Panc1 (cell line): ENCODE data around the gene LRFN2. TPM values are rescaled to one million over a fixed set of nuclear protein-coding genes. Genes with fewer than 3 reads are reported as not detected.

ENCODE experiments used
- ATAC-seq: fragments of 200-7000 bp; cut with Tn5 transposase; 2 replicates; pipeline ENCODE4 v1.9.1; 2020; ENCODE audit warnings: mild to moderate bottlenecking, moderate library complexity
- BruUV-seq: library from RNA; stranded (reverse); fragments of 400-500 nt; replicated peaks from 2 replicates; lab custom pipeline; 2021; lab: Mats Ljungman, UMichigan
- CTCF ChIA-PET: fragments of 300-600 bp; sonication (Branson Sonifier 250); formaldehyde crosslinking; loops from one replicate; lab custom pipeline; 2022; ENCODE audit warnings: antibody characterized with exemption; lab: Charles Lee
- POLR2A ChIA-PET: fragments of 300-600 bp; sonication (Branson Sonifier 250); formaldehyde crosslinking; loops from one replicate; lab custom pipeline; 2022; ENCODE audit warnings: antibody characterized with exemption; lab: Charles Lee
- DNase-seq: peaks from one replicate; pipeline ENCODE4 v3.0.0-alpha.2; 2010; ENCODE audit warnings: low read depth, low spot score
- H3K27ac ChIP-seq: 2 replicates; pipeline ENCODE4 v1.5.1; 2011; ENCODE audit warnings: mild to moderate bottlenecking, low read length, inconsistent platforms
- H3K27me3 ChIP-seq: fragments of 200-500 bp; sonication (Bioruptor generic); 2 replicates; pipeline ENCODE4 v1.6.0; 2014; ENCODE audit warnings: low read length, inconsistent platforms; ENCODE audit not compliant: control insufficient read depth, insufficient read depth
- H3K36me3 ChIP-seq: fragments of 200-500 bp; sonication (Bioruptor generic); 2 replicates; pipeline ENCODE4 v1.5.1; 2014; ENCODE audit warnings: inconsistent platforms, mild to moderate bottlenecking, low read length, moderate library complexity; ENCODE audit not compliant: control insufficient read depth, insufficient read depth
- H3K4me1 ChIP-seq: 2 replicates; pipeline ENCODE4 v1.5.1; 2011; ENCODE audit warnings: inconsistent platforms, mild to moderate bottlenecking, low read length, moderate library complexity; ENCODE audit not compliant: control insufficient read depth, insufficient read depth
- H3K4me3 ChIP-seq, 2 experiments: 2 replicates each; pipeline ENCODE4 v1.5.1; 2011 to 2012; ENCODE audit warnings: low read depth in 2 of 2, low read length in 2 of 2, mild to moderate bottlenecking in 2 of 2, inconsistent platforms in 1 of 2, moderate library complexity in 1 of 2
- H3K9me3 ChIP-seq: fragments of 200-500 bp; sonication (Bioruptor generic); 2 replicates; pipeline ENCODE4 v1.5.1; 2014; ENCODE audit warnings: low read depth, mild to moderate bottlenecking, inconsistent platforms, low read length, moderate library complexity; ENCODE audit not compliant: control insufficient read depth, insufficient read depth
- POLR2AphosphoS5 ChIP-seq: IDR thresholded peaks from 2 replicates; pipeline ENCODE4 v1.6.1; 2012; ENCODE audit warnings: mild to moderate bottlenecking, low read depth, low read length, moderate library complexity
- SIN3A ChIP-seq: IDR thresholded peaks from 2 replicates; pipeline ENCODE4 v1.6.1; 2012; ENCODE audit warnings: low read depth, mild to moderate bottlenecking, low read length, moderate library complexity, borderline replicate concordance; ENCODE audit not compliant: insufficient read depth
- TCF7L2 ChIP-seq: IDR thresholded peaks from 2 replicates; pipeline ENCODE4 v1.6.1; 2011; ENCODE audit warnings: mild to moderate bottlenecking, low read depth, low read length, inconsistent platforms
- in situ Hi-C: cut with HindIII; loops from 2 replicates; pipeline ENCODE4 v1.10.0; 2016; ENCODE audit warnings: low sequenced_read_pairs, low pct_unique_long_range_greater_than_20kb
- intact Hi-C: fragments of 100-400 bp; cut with micrococcal nuclease; formaldehyde crosslinking; loops from one replicate; pipeline ENCODE4 v1.10.0; 2022; ENCODE audit not compliant: unreplicated experiment
- total RNA-seq: library from RNA; stranded (reverse); gene quantifications from one replicate; pipeline ENCODE4 v1.2.1, GENCODE V29; 2021; ENCODE audit not compliant: unreplicated experiment
- TF ChIP-seq, protein P1 (sequence below), 2 experiments: IDR thresholded peaks; 2 replicates each; pipeline ENCODE4 v1.6.1; 2011 to 2012; ENCODE audit warnings: low read depth in 2 of 2, control low read depth in 1 of 2, low read length in 1 of 2, mild to moderate bottlenecking in 1 of 2, moderate library complexity in 1 of 2; ENCODE audit not compliant: insufficient read depth in 1 of 2
- TF ChIP-seq, protein P2 (sequence below): fragments of 450-650 bp; IDR thresholded peaks from 2 replicates; pipeline ENCODE4 v1.5.1; 2017; ENCODE audit warnings: mild to moderate bottlenecking

Gene LRFN2
- total RNA-seq, 1 experiment from 2014 or later: 0.05 TPM

- ChIA-PET CTCF (no interaction called here), POLR2A (no interaction called here)
- DNase-seq: no peak
- H3K4me3 ChIP-seq: no peak overlapping the region
- no peak for TF ChIP-seq TCF7L2
- TF ChIP-seq, protein P1, sequence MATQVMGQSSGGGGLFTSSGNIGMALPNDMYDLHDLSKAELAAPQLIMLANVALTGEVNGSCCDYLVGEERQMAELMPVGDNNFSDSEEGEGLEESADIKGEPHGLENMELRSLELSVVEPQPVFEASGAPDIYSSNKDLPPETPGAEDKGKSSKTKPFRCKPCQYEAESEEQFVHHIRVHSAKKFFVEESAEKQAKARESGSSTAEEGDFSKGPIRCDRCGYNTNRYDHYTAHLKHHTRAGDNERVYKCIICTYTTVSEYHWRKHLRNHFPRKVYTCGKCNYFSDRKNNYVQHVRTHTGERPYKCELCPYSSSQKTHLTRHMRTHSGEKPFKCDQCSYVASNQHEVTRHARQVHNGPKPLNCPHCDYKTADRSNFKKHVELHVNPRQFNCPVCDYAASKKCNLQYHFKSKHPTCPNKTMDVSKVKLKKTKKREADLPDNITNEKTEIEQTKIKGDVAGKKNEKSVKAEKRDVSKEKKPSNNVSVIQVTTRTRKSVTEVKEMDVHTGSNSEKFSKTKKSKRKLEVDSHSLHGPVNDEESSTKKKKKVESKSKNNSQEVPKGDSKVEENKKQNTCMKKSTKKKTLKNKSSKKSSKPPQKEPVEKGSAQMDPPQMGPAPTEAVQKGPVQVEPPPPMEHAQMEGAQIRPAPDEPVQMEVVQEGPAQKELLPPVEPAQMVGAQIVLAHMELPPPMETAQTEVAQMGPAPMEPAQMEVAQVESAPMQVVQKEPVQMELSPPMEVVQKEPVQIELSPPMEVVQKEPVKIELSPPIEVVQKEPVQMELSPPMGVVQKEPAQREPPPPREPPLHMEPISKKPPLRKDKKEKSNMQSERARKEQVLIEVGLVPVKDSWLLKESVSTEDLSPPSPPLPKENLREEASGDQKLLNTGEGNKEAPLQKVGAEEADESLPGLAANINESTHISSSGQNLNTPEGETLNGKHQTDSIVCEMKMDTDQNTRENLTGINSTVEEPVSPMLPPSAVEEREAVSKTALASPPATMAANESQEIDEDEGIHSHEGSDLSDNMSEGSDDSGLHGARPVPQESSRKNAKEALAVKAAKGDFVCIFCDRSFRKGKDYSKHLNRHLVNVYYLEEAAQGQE (IDR thresholded peaks at IDR 0.05; ENCODE audit: insufficient read depth in 1 of 2, low read depth in 2 of 2, low read length in 1 of 2): no peak
- TF ChIP-seq POLR2AphosphoS5: no peak
- TF ChIP-seq SIN3A: no peak
- TF ChIP-seq, protein P2, sequence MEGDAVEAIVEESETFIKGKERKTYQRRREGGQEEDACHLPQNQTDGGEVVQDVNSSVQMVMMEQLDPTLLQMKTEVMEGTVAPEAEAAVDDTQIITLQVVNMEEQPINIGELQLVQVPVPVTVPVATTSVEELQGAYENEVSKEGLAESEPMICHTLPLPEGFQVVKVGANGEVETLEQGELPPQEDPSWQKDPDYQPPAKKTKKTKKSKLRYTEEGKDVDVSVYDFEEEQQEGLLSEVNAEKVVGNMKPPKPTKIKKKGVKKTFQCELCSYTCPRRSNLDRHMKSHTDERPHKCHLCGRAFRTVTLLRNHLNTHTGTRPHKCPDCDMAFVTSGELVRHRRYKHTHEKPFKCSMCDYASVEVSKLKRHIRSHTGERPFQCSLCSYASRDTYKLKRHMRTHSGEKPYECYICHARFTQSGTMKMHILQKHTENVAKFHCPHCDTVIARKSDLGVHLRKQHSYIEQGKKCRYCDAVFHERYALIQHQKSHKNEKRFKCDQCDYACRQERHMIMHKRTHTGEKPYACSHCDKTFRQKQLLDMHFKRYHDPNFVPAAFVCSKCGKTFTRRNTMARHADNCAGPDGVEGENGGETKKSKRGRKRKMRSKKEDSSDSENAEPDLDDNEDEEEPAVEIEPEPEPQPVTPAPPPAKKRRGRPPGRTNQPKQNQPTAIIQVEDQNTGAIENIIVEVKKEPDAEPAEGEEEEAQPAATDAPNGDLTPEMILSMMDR: no peak
- in situ Hi-C loops: no loop called here
- H3K9me3 ChIP-seq: no peaks in the 10 kb centered on the region
- ATAC-seq: no peak
- BruUV-seq: no TSS peak
- no peaks in the 10 kb centered on the region for H3K4me1 ChIP-seq
- H3K27me3 ChIP-seq: peaks cover 24% of the 10 kb centered on the region
- no peaks in the 10 kb centered on the region for H3K36me3 ChIP-seq
- H3K27ac ChIP-seq: no peak overlapping the region
- intact Hi-C loops: no loop called here
These were observed 23.1 kb upstream of the LRFN2 start for GRCh38 chr6:40610229-40610628.

DNA sequence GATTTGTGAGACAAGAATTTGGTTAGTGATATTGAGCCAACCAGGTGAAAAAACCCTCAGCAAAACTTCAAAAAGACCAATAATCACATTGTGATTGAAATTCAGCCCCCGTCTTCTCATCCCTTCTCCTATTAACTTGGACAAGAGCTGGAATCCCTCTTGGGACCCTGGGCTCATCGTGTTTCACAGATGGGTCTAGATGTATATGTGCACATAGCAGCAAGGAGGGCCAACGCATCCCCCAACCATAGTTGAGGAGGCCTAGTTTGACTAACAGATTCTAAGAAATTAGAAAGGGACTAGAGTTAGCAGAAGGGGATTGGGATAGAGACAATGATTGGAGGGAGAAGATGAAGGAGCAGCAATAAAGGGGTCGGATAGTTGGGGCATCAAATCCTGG, 19.8 kb upstream of the LRFN2 start:
- H3K27ac ChIP-seq: no peak overlapping the region
- H3K27me3 ChIP-seq: peaks cover 12% of the 10 kb centered on the region
- H3K4me3 ChIP-seq: no peak overlapping the region
- no peaks in the 10 kb centered on the region for H3K9me3 ChIP-seq
- H3K4me1 ChIP-seq: no peaks in the 10 kb centered on the region
- in situ Hi-C loops: no loop called here
- DNase-seq (no peak), ATAC-seq (no peak)
- no peaks in the 10 kb centered on the region for H3K36me3 ChIP-seq
- BruUV-seq: no TSS peak
- no peak for TF ChIP-seq TCF7L2
- TF ChIP-seq, protein P2: no peak
- TF ChIP-seq SIN3A: no peak
- TF ChIP-seq, protein P1 (IDR thresholded peaks at IDR 0.05; ENCODE audit: insufficient read depth in 1 of 2, low read depth in 2 of 2, low read length in 1 of 2): no peak
- no peak for TF ChIP-seq POLR2AphosphoS5
- POLR2A ChIA-PET: no interaction called here
- intact Hi-C loops: no loop called here
- CTCF ChIA-PET: no interaction called here
